ENCODE results near the gene BOC. TPM values are rescaled to one million over a fixed set of nuclear protein-coding genes. Genes with fewer than 3 reads are reported as not detected.

Gene BOC
- total RNA-seq, 1 donor = 16.9 TPM

- H3K4me3 ChIP-seq (ENCODE audit: low read depth, low read length) = no peak overlapping the region
- TF ChIP-seq, protein P1, sequence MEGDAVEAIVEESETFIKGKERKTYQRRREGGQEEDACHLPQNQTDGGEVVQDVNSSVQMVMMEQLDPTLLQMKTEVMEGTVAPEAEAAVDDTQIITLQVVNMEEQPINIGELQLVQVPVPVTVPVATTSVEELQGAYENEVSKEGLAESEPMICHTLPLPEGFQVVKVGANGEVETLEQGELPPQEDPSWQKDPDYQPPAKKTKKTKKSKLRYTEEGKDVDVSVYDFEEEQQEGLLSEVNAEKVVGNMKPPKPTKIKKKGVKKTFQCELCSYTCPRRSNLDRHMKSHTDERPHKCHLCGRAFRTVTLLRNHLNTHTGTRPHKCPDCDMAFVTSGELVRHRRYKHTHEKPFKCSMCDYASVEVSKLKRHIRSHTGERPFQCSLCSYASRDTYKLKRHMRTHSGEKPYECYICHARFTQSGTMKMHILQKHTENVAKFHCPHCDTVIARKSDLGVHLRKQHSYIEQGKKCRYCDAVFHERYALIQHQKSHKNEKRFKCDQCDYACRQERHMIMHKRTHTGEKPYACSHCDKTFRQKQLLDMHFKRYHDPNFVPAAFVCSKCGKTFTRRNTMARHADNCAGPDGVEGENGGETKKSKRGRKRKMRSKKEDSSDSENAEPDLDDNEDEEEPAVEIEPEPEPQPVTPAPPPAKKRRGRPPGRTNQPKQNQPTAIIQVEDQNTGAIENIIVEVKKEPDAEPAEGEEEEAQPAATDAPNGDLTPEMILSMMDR (IDR thresholded peaks at IDR 0.05; ENCODE audit: insufficient read depth, low read length) = no peak
- no peak for DNase-seq (ENCODE audit: low read depth)
These were observed 62.4 kb downstream of the BOC start for GRCh38 chr3:113273604-113274378.

DNA sequence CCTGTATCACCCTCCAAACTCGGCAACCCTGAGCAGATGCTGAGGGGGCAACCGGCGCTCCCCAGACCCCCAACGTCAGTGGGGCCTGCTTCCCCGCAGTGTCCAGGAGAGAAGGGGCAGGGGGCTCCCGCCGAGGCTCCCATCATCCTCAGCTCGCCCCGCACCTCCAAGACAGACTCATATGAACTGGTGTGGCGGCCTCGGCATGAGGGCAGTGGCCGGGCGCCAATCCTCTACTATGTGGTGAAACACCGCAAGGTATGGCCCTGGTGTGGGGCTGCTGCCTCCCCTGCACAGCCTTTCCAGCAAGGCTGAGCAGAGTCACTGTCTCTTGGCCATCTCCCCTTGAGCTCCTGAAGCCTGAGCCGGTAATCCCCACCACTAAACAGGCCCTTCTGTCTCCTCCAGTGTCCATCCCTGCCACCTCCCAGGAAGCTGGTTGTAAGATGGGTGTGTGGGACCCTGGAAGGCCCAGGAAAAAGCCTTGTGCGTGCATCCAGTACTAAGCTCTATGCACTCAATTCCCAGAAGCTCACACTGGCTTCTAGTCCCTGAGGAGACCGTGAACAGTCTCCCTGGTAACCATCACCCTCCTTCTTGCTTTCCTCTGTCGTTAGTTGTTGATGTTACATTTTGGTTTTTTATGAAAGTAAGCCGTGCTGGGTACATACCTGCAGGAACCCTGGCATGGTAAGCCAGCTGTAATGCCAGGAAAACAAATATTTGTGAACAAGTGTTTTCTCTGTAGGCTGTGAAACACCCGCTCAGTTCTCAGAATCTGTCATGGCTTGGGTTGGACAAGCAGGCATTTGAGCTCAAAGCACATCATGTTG lies 63.3 kb downstream of the BOC start:
- H3K4me3 ChIP-seq (ENCODE audit: low read depth, low read length) = no peak overlapping the region
- no peak for DNase-seq (ENCODE audit: low read depth)
- TF ChIP-seq, protein P1 (IDR thresholded peaks at IDR 0.05; ENCODE audit: insufficient read depth, low read length) = no peak

- no peak for DNase-seq (ENCODE audit: low read depth)
- no peak overlapping the region for H3K4me3 ChIP-seq (ENCODE audit: low read depth, low read length)
- TF ChIP-seq, protein P1 (IDR thresholded peaks at IDR 0.05; ENCODE audit: insufficient read depth, low read length) = no peak
These were observed 63.9 kb downstream of the BOC start for GRCh38 chr3:113275258-113275556.

GRCh38 chr3:113275583-113275928 lies 64.2 kb downstream of the BOC start:
- no peak overlapping the region for H3K4me3 ChIP-seq (ENCODE audit: low read depth, low read length)

DNA sequence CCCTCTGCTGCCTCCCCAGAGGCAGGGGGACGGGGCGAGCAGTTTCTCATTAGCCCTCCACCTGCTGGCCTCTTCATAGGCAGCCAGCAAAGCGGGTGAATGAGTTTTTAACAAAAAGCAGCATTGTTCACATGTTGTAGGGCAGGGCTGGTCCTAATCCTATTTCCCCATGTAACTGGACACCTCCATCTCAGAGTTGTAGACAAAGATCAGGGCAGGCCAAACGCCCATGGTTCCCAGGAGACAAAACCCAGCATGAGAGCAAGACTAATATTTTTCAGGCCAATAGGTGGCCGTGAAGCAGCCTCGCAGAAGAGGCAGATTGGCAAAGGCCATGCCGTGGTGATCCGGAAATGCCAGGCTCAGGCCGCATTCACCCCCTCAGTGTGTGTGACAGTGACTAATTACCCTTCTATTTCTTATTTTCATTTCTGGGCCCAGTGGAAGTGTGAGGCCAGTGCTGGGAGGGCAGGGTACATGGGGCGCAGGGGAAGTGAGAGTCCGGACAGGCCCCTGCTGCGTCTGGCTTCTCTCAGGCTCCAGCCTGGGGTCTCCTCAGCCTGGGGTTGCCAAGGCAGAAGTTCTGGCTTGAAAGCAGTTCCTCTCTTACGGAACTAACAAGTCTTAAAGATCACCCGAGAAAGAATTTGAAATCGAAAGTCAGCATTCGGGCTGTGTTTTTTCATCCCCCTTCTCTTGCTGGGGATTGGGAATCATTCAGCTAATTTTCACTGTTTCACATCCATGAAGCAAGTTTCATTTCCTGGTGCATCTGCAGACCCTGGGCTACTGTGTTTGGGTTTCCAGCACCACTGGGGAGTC lies 64.8 kb downstream of the BOC start:
- DNase-seq (ENCODE audit: low read depth) = peak; percentile 88
- H3K4me3 ChIP-seq (ENCODE audit: low read depth, low read length) = peak overlapping the region; percentile 55
- TF ChIP-seq, protein P1 (IDR thresholded peaks at IDR 0.05; ENCODE audit: insufficient read depth, low read length) = peak; percentile 52

More at GRCh38 chr3:113275583-113275928, 64.2 kb downstream of the BOC start:
- TF ChIP-seq, protein P1 (IDR thresholded peaks at IDR 0.05; ENCODE audit: insufficient read depth, low read length) = no peak
- peak; percentile 9 for DNase-seq (ENCODE audit: low read depth)

- no peak for DNase-seq (ENCODE audit: low read depth)
- H3K4me3 ChIP-seq (ENCODE audit: low read depth, low read length) = peak overlapping the region; percentile 55
- TF ChIP-seq, protein P1 (IDR thresholded peaks at IDR 0.05; ENCODE audit: insufficient read depth, low read length) = no peak
These were observed 65.4 kb downstream of the BOC start for GRCh38 chr3:113276751-113277080.

All from fibroblast of the aortic adventitia (primary cell).